ENCODE measurements around the gene B4GALT6. TPM values are rescaled to one million over a fixed set of nuclear protein-coding genes. Genes with fewer than 3 reads are reported as not detected.

B4GALT6 gene
- total RNA-seq, 2 donors from 2014 or later = 3.5 to 9.0 TPM

GRCh38 chr18:31722369-31722957, 38.1 kb upstream of the B4GALT6 start:
- Histone ChIP-seq H3K9me3 (no peaks in the 10 kb centered on the region), H3K27ac (no peak overlapping the region), H3K36me3 (no peaks in the 10 kb centered on the region), H3K27me3 (replicated peaks; ENCODE audit: insufficient read depth) (no peaks in the 10 kb centered on the region), H3K4me1 (replicated peaks) (no peaks in the 10 kb centered on the region), H3K4me3 (no peak overlapping the region)
- no peak for TF ChIP-seq POLR2AphosphoS5 (IDR thresholded peaks at IDR 0.05)
- peak; percentile 62 to 76 (median 70) for TF ChIP-seq CTCF (IDR thresholded peaks at IDR 0.05)
- TF ChIP-seq POLR2A (IDR thresholded peaks at IDR 0.05) = no peak
- DNase-seq (ENCODE audit: low spot score) = peak; percentile 72
- 44% methylated on average over 7 of the region's 7 CpGs for WGBS
- intact Hi-C loops (cut with DNase I) = loop anchor here (5.0 kb wide), 3 partner anchors 40 to 165 kb away; partner anchors contain the start of gene B4GALT6

GRCh38 chr18:31721601-31722000, 37.2 kb upstream of the B4GALT6 start:
- H3K4me1 ChIP-seq (replicated peaks) = no peaks in the 10 kb centered on the region
- no peak overlapping the region for H3K4me3 ChIP-seq
- intact Hi-C loops (cut with DNase I) = loop anchor here (5.0 kb wide), 3 partner anchors 39 to 164 kb away; partner anchors contain the start of gene B4GALT6
- no peak for DNase-seq (ENCODE audit: low spot score)
- H3K36me3 ChIP-seq = no peaks in the 10 kb centered on the region
- WGBS = 40% methylated on average over 3 of the region's 3 CpGs
- no peak overlapping the region for H3K27ac ChIP-seq
- no peaks in the 10 kb centered on the region for H3K27me3 ChIP-seq (replicated peaks; ENCODE audit: insufficient read depth)
- no peaks in the 10 kb centered on the region for H3K9me3 ChIP-seq
- no peak for TF ChIP-seq POLR2A (IDR thresholded peaks at IDR 0.05)
- TF ChIP-seq CTCF (IDR thresholded peaks at IDR 0.05) = no peak
- TF ChIP-seq POLR2AphosphoS5 (IDR thresholded peaks at IDR 0.05) = no peak

- no peak overlapping the region for H3K4me3 ChIP-seq
- H3K4me1 ChIP-seq (replicated peaks) = no peaks in the 10 kb centered on the region
- TF ChIP-seq POLR2A (IDR thresholded peaks at IDR 0.05) (no peak), CTCF (IDR thresholded peaks at IDR 0.05) (no peak), POLR2AphosphoS5 (IDR thresholded peaks at IDR 0.05) (no peak)
- intact Hi-C loops (cut with DNase I) = loop anchor here (5.0 kb wide), 3 partner anchors 39 to 164 kb away; partner anchors contain the start of gene B4GALT6
- H3K27me3 ChIP-seq (replicated peaks; ENCODE audit: insufficient read depth) = no peaks in the 10 kb centered on the region
- no peak overlapping the region for H3K27ac ChIP-seq
- DNase-seq (ENCODE audit: low spot score) = no peak
- no peaks in the 10 kb centered on the region for H3K9me3 ChIP-seq
- H3K36me3 ChIP-seq = no peaks in the 10 kb centered on the region
- 63% methylated on average over 7 of the region's 7 CpGs for WGBS
These were observed 36.5 kb upstream of the B4GALT6 start for GRCh38 chr18:31720867-31721266.

GRCh38 chr18:31719363-31720006, 35.1 kb upstream of the B4GALT6 start:
- DNase-seq (ENCODE audit: low spot score) = no peak
- Histone ChIP-seq H3K4me1 (replicated peaks) (no peaks in the 10 kb centered on the region), H3K27ac (no peak overlapping the region), H3K36me3 (no peaks in the 10 kb centered on the region), H3K4me3 (no peak overlapping the region), H3K9me3 (no peaks in the 10 kb centered on the region), H3K27me3 (replicated peaks; ENCODE audit: insufficient read depth) (no peaks in the 10 kb centered on the region)
- 76% methylated on average over 7 of the region's 7 CpGs for WGBS
- intact Hi-C loops (cut with DNase I) = loop anchor here (5.0 kb wide), 3 partner anchors 37 to 162 kb away; partner anchors contain the start of gene B4GALT6
- TF ChIP-seq POLR2AphosphoS5 (IDR thresholded peaks at IDR 0.05) (no peak), CTCF (IDR thresholded peaks at IDR 0.05) (no peak)

GRCh38 chr18:31718386-31718785, 34.0 kb upstream of the B4GALT6 start:
- Histone ChIP-seq H3K27me3 (replicated peaks; ENCODE audit: insufficient read depth) (no peaks in the 10 kb centered on the region), H3K9me3 (no peaks in the 10 kb centered on the region), H3K4me3 (no peak overlapping the region), H3K36me3 (no peaks in the 10 kb centered on the region), H3K4me1 (replicated peaks) (no peaks in the 10 kb centered on the region), H3K27ac (no peak overlapping the region)
- DNase-seq (ENCODE audit: low spot score) = no peak
- 66% methylated on average over 3 of the region's 3 CpGs for WGBS
- intact Hi-C loops (cut with DNase I) = no loop called here
- TF ChIP-seq CTCF (IDR thresholded peaks at IDR 0.05) (no peak), POLR2AphosphoS5 (IDR thresholded peaks at IDR 0.05) (no peak), POLR2A (IDR thresholded peaks at IDR 0.05) (no peak)
